GM18505 (cell line): ENCODE data around the gene BCLAF1.

Experiments
- ATAC-seq: cut with Tn5 transposase; IDR thresholded peaks from one replicate; pipeline ENCODE4 v1.9.1; 2021; ENCODE audit not compliant: unreplicated experiment
- POLR2A ChIP-seq: IDR thresholded peaks from 4 replicates; pipeline ENCODE4 v1.6.1; 2011; ENCODE audit warnings: borderline replicate concordance; ENCODE audit not compliant: insufficient read depth, insufficient read length; ENCODE audit errors: extremely low read depth

BCLAF1 gene

GRCh38 chr6:136303516-136303915, 13.9 kb upstream of the BCLAF1 start:
- no peak for ATAC-seq
- no peak for TF ChIP-seq POLR2A

GRCh38 chr6:136294621-136295020, 5.0 kb upstream of the BCLAF1 start:
- TF ChIP-seq POLR2A = no peak
- no peak for ATAC-seq

- no peak for TF ChIP-seq POLR2A
- peak; percentile 24 for ATAC-seq
Measured at GRCh38 chr6:136290410-136291010, 864 bp upstream of the BCLAF1 start.

- no peak for TF ChIP-seq POLR2A
Measured at GRCh38 chr6:136289327-136289578, 393 bp downstream of the BCLAF1 start.

GRCh38 chr6:136288566-136289326, 900 bp downstream of the BCLAF1 start:
- peak; percentile 32 for ATAC-seq
- TF ChIP-seq POLR2A = no peak

More at GRCh38 chr6:136289327-136289578, 393 bp downstream of the BCLAF1 start:
- ATAC-seq = peak; percentile 46

GRCh38 chr6:136284909-136285308, 4.7 kb downstream of the BCLAF1 start:
- no peak for TF ChIP-seq POLR2A
- no peak for ATAC-seq

- ATAC-seq = no peak
Measured at GRCh38 chr6:136282906-136283305, 6.7 kb downstream of the BCLAF1 start.

GRCh38 chr6:136280032-136280609, 9.5 kb downstream of the BCLAF1 start:
- no peak for TF ChIP-seq POLR2A
- ATAC-seq = no peak

More at GRCh38 chr6:136282906-136283305, 6.7 kb downstream of the BCLAF1 start:
- no peak for TF ChIP-seq POLR2A

GRCh38 chr6:136274062-136274461, 15.6 kb downstream of the BCLAF1 start:
- no peak for ATAC-seq
- no peak for TF ChIP-seq POLR2A

- ATAC-seq = no peak
- no peak for TF ChIP-seq POLR2A
Measured at GRCh38 chr6:136265101-136265500, 24.5 kb downstream of the BCLAF1 start.

- no peak for TF ChIP-seq POLR2A
- no peak for ATAC-seq
Measured at GRCh38 chr6:136262940-136263339, 26.7 kb downstream of the BCLAF1 start.

- TF ChIP-seq POLR2A = no peak
- ATAC-seq = no peak
Measured at GRCh38 chr6:136254851-136255466, 34.7 kb downstream of the BCLAF1 start.

GRCh38 chr6:136253734-136254133, 35.9 kb downstream of the BCLAF1 start:
- ATAC-seq = no peak
- TF ChIP-seq POLR2A = no peak

GRCh38 chr6:136252441-136252840, 37.2 kb downstream of the BCLAF1 start:
- no peak for ATAC-seq
- TF ChIP-seq POLR2A = no peak
